Measurements from ENCODE around the gene MOGAT2.
"Not testable (repeated sequence)": the region's sequence is repeated elsewhere in the genome, so short reads cannot be mapped to it uniquely, and the experiment has no call there.

MOGAT2 gene

DNA sequence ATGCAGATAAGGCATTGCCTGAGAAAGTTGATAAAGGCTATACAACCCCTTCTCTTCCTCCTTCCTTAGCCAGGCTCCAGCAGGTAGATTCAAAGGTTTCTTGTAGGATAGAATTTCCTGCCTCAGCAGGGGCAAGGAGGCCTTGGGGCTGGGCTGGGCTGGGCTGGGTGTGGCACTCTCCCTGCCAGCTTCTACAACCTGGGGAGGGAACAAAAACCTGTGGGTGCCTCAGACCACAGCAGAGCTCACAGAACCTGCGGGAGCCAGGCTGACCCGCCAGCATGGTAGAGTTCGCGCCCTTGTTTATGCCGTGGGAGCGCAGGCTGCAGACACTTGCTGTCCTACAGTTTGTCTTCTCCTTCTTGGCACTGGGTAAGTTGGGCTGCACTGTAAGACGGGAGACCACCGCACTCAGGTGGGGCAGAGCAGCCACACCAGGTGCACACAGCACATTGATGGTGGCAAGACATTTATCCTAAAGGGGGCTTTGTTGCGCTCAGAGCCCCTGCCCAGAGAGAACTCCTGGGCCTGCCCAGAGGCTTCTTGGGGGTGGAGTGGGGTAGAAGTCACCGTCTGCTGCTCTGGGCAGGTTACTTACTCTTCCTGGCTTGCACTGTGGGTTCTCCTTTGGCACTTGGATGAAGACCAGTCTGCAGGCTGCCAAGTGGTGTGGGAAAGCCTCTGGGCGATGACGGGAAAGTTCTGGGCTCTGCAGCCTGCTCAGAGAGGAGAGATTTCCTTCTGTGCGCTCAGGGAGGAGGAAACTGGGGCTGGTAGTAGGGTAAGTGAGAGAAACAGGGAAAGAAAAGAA lies at the start of gene MOGAT2:
Gene MOGAT2 (plus strand): TSS at position 231 of the 811 bp plus-strand sequence. CDS start 51 bp downstream, at position 282.
- no peak for FAIRE-seq

DNA sequence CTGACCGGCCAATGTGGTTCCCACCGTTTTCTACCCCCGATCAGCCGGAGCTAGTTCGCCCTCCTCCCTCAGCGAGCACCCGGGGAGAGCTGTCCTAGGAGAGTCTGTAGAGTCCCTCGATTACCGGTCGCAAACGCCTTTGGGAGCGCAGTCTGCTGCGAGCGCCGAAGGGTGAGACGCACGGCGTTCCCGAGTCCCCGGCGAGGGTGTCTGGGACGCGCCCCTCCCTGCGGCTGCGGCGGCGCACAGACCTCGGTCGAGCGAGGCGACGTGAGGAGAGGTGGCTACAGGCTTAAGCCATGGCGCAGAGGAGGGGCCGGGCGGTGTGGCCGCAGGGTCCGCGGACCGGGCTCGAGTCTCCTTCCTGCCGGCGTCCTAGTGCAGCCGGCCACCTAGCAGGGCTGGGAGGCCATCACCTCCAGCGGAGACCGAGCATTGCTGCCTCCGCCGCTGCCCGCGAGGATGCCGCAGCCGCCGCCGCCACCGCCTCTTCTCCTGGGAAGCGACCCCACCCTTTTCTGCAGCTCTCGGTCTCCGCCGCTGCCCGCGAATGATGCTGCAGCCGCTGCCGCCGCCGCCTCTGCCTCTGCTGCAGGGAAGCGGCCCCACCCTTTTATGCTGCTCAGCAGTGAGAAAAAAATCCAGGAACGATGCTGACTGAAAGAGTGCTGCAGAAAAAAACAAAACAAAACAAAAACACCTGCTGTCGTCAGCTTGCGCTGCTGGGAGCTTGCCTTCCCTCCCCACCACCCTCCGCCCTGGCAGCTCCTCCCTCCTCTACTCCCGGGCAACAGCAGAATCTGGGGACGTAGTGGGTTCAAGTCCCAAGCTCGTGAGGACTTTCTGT lies 49.0 kb upstream of the MOGAT2 start, which contains the start of gene MAP6:
Gene MAP6 (minus strand): TSS at position 588 of the 847 bp plus-strand sequence. CDS start 669 bp downstream, outside the sequence.
- FAIRE-seq = no peak

DNA sequence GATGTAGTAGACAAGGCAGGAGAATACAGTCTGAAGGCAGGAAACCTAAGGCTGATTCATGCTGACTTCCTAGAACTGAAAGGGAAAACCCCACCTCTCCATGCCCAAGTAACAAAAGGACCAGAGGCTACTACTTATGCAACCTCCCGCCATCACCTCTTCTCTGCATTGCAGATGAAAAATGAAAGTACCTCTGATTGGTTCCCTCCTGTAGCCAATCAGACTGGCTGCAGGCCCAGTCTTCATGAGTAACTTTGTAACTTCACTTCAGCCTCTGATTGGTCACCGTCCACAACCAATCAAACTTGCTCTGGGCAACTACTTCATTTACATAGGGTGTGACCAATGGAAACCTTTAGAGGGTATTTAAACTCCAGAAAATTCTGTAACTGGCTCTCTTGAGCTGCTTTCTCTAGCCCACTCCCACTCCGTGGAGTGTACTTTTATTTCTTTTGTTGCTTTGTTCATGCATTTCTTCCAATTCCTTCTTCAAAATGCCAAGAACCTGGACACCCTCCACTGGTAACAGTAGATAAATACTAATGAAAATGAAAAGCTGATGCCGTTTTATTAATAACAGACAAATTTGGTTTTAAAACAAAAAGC lies 43.6 kb upstream of the MOGAT2 start:
- FAIRE-seq = no peak

DNA sequence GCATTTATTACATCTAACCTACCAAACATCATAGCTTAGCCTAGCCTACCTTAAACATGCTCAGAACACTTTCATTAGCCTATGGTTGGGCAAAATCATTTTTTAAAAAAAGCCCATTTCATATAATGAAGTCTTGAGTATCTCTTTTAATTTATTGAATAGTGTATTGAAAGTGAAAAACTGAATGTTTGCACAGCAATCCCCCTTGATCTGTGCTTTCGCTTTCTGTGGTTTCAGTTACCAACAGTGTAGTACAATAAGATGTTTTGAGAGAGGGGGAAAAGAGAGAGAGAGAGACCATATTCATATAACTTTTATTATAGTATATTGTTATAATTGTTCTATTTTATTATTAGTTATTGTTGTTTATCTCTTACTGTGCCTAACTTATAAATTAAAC lies 40.4 kb upstream of the MOGAT2 start:
- no peak for FAIRE-seq

DNA sequence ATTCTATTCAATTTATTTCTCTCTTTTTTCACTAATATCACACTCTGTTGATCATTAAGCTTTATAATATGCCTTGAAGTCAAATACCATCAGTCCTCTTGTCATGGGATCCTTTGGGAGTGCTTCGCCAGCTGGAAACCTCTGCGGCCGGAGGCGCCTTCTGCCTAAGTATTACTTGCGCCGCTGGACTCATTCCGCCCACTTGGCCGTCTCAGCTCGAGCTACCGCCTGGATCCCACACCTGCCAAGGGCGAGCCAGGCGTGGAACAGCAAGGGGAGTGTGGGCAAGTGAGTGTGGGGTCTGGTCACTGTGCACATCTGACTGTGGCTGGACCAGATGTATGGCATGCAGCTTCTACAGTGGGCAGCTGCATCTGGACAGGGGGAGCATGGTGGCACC lies 39.7 kb upstream of the MOGAT2 start:
- no peak for FAIRE-seq

DNA sequence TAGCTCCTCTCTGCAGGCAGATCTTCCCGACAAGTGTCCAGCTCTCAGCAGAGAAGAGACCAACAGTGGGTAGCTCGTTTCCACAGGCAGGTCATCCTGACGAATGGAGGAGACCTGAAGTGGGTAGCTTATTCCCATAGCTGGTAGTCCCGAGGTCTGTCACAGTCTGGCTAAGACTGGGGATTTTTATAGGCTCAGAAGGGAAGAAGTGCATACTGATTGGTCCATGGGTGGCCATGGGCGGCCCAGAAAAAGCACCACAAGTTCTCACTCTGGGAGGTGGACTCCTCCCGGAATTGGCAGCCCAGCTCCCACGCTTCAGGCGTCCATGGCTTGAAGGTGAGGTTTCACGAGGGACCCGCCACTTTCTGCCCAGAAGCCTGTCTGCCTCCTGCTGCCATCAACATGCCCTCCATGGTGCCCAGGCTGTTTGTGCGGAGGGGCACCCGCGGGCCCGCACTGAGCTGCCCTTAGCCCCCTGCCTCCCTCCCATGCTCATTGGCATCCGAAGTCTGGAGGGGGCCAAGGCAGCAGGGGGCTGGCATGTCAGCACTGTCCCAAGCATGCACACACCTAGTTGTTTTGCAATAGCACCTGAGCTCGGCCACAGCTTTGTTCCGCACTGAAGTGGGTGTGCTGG lies 38.9 kb upstream of the MOGAT2 start:
- no peak for FAIRE-seq

DNA sequence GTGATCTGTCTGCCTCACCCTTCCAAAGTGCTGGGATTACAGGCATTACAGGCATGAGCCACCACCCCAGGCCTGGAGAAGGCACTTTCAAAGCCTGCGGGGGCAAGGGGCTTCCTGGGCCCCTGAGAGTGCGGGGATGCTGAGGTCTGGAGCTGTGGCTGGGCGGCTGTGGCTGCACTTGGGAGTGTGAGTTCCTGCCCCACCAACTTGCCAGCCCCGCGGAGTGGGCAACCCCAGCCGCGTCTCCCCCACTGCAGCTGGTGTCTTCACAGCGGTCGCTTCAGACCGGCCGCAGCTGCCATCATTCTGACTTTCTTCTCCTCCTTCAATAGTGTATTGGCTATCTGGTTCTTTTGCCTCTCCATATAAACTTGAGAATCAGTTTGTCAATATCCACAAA lies 38.1 kb upstream of the MOGAT2 start:
- no peak for FAIRE-seq

DNA sequence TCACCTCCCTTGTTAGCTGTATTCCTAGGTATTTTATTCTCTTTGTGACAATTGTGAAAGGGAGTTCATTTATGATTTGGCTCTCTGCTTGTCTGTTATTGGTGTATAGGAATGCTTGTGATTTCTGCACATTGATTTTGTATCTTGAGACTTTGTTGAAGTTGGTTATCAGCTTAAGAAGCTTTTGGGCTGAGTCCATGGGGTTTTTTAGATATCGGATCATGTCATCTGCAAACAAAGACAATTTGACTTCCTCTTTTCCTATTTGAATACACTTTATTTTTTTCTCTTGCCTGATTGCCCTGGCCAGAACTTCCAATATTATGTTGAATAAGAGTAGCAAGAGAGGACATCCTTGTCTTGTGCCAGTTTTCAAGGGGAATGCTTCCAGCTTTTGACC lies 33.8 kb upstream of the MOGAT2 start:
- not testable (repeated sequence) for FAIRE-seq

DNA sequence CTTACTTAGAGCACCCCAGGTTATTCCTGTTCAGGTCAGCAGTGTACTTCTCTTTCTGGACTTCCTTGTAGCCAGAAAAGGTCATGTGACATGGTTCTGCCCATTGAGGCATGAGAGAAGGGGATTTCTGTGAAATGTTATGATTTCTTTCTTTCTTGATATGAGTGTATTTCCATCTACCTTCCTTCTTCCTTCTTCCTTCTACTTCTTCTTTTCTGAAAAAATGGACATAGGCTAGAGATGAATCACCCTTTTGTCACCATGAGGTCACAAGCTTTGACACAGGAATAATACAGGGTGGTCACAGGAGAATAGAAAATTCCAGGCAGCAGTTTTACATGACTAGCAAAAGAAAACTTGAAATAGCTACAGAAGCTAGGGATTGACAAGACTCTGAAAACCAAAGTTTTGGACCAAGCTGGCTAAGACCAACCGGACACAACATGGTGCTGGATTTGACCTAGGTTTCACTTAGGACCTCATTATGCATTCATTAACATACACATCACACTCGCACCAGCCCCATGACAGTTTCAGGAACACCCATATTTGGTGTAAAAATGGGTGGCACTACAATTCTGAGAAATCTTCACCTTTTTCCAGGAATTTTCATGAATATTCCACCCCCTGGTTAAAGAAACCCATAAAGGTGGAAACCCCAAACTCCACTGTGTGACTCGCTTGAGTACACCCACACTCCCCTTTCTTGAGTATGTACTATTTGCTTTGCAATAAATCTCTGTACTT lies 27.6 kb upstream of the MOGAT2 start:
- no peak for FAIRE-seq

DNA sequence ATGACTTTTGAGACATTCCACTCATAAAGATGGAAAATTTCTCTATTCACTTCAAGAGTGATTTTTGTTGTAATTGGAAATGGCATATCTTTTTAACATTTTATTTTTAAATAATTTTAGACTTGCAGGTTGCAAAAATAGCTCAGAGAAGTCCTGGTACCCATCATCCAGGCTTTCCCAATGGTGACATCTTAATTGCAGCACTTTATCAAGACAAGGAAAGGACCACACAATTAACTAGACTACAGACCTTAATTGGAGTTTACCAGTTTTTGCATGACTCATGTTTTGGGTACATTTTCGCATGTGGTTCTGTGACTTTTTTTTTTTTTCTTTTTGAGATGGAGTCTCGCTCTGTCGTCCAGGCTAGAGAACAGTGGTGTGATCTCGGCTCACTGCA lies 25.8 kb upstream of the MOGAT2 start:
- FAIRE-seq = no peak

DNA sequence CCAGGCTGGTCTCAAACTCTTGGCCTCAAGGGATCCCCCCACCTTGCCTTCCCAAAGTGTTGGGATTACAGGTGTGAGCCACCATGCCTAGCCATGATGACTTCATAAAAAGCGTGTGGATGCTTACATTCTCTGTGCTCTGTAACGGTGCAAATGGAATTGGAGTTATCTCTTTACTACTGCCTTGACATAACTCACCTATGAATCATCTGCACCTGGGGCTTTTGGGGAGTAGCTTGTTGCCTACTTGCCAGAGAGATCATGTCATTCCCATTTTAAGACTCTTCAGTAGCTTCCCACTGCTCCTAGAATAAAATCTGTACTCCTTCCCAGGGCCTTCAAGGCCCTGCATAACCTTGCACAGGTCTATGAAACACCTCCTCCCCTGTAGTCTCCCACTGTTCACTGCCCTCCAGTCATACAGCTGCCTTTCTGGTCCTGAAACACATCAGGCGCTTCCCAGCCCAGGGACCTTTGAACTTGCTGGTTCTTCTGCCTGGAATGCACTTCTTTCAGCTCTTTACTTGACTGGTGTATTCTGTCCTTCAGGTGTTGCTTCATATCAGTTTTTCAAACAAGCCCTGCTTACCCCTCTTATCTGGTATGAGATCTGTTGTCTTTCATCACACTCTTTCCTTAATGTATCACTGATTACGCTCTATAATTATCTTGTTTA lies 19.6 kb upstream of the MOGAT2 start:
- FAIRE-seq = no peak

DNA sequence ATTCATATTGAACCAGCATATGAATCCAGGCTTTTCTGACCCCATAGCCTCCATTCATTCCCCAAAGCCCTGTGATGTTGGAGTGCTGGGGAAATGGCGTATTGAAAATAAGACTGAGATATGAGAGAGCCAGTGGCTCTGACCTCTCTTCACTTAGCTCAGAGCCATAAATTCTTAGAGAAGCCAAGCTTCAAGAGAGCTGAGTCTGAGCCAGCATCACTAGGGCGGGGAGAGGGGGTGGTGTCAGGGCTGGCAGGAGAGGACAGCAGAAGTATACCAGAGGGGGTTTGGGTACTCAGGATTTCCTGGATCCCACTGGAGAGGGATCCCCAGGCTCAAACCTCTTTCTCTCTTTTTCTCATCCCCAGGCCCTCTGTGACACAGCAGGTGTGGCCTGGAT lies 16.7 kb upstream of the MOGAT2 start:
- FAIRE-seq = no peak

DNA sequence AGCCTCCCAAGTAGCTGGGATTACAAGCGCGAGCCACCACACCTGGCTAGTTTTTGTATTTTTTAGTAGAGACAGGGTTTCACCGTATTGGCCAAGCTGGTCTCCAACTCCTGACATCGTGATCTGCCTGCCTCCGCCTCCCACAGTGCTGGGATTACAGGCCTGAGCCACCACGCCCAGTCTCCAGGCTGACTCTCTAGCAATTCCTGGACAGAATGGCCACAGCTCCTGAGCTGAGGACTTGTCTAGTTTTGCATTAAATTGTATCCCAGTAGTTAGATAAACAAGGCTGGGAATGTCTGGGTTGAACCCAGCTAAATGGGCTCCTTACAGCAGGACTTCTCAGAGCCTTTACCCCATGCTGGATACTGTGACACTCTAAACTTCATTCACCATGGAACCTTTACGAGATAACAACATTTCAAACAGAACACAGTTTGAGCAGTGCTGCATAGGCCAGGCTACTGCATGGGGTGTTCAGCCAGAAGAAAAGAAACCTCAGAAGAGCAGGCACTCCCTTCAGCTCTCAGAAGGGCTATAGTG lies 13.9 kb upstream of the MOGAT2 start:
- FAIRE-seq = no peak

DNA sequence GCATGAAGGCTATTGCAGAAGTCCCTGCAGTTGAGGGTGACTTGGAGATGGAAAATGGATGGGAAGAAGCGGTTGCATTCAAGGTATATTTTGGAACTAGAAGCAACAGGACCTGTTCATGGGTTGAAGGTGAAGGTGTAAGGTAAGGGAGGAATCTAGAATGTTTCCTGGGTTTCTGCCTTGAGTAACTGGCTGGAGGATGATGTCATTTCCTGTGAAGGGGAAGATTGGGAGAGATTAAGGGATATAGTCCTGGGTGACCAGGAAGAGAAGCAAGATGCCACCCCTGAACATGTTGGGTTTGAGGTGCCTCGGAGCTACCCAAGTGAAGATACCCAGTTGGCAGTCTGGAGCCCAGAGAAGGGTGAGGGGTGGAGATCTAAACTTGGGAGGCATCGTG lies 12.1 kb upstream of the MOGAT2 start:
- no peak for FAIRE-seq

DNA sequence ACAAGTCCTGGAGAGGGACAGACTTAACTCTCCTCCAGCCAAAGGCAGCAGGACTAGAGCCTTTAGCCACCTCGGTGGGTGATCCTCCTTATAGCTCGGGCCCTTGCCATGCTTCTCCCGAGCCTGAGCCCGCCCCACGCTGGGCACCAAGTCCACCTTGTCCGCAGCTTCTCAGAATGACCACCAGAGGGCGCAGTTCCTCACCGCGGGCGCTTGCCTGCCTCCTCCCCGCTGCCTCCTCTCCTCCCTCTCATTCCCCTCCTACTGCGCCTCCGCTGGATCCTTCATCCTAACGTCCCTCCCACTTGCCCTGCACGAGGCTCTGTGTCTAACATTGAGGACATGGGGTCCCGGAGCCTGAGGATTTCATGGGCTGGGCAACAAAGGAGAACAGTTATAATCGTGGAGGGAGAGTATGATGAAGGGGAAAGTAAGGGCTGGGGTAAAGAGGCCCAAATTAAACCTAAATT lies 11.3 kb upstream of the MOGAT2 start:
- FAIRE-seq = peak; percentile 6

DNA sequence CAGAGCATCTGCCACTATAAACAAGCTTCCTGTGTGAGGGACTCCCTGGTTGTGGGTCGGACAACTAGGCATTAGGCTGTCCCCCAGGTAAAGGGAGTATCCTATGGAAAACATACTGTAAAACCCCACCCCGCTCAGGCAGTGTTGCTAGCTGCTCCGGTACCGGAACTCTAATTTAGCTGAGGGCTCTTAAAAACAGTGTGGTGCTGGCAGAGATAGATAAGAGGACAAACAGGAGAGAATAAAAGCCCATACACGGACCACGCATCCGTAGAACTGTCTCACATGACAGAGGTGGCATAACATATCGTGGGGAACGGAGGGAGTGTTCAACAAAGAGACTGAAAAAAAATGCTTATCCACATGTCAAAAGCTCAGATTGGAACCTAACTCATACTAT lies 3.4 kb upstream of the MOGAT2 start:
- FAIRE-seq = no peak

DNA sequence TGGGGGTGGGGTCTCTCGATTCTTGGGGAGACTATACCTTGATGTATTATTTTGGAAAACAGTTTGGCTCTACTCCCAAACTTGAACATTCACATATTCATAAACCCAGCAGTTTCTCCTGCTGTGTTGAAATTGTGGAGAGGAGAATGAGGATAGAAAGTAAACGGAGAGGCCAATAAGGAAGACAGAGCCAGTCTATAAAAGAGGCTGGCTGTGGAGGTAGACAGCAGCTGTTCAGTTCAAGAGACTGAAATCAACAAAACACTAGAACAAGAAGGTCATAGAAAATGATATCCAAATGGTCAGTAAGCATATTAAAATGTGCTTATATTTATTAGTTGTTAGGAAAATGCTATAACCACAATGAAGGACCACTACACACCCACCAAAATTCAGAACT lies 1.9 kb upstream of the MOGAT2 start:
- no peak for FAIRE-seq

DNA sequence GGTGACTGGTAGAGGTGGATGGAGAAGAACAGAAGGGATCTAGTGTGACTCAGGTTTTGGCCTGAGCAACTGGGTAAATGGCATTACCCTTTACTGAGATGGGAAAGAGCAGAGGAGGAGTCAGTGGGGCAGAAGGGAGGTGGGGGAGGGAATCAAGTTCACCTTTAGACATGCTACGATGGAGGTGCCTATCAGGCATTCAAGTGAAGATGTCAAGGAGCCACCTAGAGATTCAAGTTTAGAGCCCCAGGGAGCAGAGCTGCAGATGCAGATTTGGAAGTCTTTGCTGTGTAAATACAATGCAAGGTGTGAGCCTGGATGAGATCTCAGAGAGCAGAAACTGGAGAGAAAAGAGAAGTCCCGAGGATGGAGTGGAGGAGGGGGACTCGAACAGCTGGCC lies 979 bp upstream of the MOGAT2 start:
- no peak for FAIRE-seq

DNA sequence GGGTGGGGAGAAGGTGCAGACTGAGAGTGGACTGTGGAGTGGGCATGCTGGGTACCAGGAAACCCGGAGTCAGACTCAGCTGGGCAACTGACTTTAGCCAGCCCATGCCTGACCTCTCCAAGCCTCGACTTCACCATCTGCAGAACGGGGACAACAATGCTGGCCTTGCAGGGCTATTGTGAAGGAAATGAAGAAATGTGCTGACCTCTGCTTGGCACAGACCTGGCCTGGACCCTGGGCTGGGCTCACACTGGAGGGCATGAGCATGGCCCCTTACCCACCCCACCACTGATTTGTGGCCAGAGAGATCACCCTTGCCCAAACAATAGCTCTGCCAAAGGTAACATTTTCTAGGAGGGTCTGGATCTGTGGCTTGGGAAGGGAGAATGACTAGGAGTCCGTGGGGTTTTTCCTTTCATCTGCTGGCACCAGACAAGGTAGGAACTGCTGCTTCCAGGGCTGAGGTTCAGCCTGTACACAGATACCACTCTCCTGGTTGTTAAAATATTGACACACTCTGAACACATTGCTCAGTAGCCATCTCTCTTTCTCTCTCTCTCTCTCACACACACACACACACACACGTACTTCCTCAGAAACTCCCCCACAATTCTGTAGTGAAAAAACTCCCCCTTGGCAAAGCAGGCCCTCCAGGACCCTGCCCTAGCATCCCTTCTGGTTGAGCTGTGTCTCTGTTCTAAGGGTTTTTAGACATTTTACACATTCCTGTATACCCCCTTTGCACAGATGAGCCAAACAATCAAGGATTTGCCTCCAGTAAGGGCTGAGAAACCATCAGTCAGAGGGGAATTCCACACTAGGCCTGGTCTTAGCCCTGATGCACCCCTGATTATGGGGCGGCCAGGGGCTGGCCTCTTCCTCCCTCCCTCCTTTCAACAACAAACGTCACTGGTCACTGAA lies 1.0 kb downstream of the MOGAT2 start:
- FAIRE-seq = no peak

All from G401.6 (cell line).